GM13977 (cell line): ENCODE measurements around the gene AKT3.
"Not testable (repeated sequence)": the region's sequence is repeated elsewhere in the genome, so short reads cannot be mapped to it uniquely, and the experiment has no call there.

ENCODE experiments used
- DNase-seq: peaks from one replicate; pipeline ENCODE4 v3.0.0; 2012; ENCODE audit warnings: low spot score
- in situ Hi-C: fragments of 300-500 bp; cut with MboI; formaldehyde crosslinking; loops from one replicate; pipeline ENCODE4 v1.12.0; 2022; ENCODE audit warnings: low sequenced_read_pairs, low pct_unique_long_range_greater_than_20kb, mixed read lengths, inconsistent platforms; ENCODE audit not compliant: unreplicated experiment
- TF ChIP-seq, protein P1 (sequence below): IDR thresholded peaks from 2 replicates; pipeline ENCODE4 v1.5.1; 2012; ENCODE audit warnings: mild to moderate bottlenecking, control low read depth; ENCODE audit not compliant: insufficient read depth; ENCODE audit errors: extremely low read depth, missing control alignments

The AKT3 gene

DNA sequence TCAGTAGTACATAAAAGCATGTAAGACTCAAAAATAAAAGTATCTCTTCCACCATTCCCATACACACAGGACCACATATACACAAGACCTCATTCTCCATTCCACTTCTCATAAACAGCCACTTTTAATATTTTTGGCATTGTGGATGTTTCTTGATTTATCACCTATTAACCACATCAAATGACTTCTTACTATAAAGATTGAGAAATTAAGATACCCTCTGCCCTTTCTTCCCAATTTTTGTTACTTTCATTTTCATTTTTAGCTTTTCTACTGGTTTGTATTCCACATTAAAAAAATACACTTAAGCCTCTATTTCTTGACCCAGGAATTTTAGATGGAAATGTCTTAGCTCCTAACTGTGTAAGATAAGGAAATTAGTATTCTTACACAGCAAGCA, 22.8 kb downstream of the AKT3 start:
- TF ChIP-seq, protein P1, sequence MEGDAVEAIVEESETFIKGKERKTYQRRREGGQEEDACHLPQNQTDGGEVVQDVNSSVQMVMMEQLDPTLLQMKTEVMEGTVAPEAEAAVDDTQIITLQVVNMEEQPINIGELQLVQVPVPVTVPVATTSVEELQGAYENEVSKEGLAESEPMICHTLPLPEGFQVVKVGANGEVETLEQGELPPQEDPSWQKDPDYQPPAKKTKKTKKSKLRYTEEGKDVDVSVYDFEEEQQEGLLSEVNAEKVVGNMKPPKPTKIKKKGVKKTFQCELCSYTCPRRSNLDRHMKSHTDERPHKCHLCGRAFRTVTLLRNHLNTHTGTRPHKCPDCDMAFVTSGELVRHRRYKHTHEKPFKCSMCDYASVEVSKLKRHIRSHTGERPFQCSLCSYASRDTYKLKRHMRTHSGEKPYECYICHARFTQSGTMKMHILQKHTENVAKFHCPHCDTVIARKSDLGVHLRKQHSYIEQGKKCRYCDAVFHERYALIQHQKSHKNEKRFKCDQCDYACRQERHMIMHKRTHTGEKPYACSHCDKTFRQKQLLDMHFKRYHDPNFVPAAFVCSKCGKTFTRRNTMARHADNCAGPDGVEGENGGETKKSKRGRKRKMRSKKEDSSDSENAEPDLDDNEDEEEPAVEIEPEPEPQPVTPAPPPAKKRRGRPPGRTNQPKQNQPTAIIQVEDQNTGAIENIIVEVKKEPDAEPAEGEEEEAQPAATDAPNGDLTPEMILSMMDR = no peak
- DNase-seq = no peak
- in situ Hi-C loops = no loop called here

DNA sequence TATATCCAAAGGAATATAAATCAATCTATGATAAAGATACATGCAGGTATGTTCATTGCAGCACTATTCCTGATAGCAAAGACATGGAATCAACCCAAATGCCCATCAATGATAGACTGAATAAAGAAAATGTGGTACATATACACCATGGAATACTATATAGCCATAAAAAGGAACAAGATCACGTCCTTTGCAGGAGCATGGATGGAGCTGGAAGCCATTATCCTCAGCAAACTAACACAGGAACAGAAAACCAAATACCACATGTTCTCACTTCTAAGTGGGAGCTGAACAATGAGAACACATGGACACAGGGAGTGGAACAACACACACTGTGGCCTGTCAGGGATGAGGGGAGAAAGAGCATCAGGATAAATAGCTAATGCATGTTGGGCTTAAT, 25.1 kb downstream of the AKT3 start:
- DNase-seq, in situ Hi-C loops: not testable (repeated sequence)

DNA sequence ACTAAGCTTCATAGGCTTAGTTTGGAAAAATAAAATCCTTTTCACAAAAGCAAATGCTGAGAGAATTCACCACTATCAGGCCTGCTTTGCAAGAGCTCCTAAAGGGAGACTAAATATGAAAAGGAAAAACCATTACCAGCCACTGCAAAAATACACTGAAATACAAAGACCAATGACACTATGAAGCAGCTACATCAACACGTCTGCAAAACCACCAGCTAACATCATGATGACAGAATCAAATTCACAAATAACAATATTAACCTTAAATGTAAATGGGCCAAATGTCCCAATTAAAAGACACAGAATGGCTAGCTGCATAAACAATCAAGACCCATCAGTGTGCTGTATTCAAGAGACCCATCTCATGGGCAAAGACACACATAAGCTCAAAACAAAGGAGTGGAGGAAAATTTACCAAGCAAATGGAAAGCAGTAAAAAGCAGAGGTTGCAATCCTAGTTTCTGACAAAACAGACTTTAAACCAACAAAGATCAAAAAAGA, 28.8 kb downstream of the AKT3 start:
- DNase-seq = no peak
- in situ Hi-C loops = no loop called here
- TF ChIP-seq, protein P1 = no peak

DNA sequence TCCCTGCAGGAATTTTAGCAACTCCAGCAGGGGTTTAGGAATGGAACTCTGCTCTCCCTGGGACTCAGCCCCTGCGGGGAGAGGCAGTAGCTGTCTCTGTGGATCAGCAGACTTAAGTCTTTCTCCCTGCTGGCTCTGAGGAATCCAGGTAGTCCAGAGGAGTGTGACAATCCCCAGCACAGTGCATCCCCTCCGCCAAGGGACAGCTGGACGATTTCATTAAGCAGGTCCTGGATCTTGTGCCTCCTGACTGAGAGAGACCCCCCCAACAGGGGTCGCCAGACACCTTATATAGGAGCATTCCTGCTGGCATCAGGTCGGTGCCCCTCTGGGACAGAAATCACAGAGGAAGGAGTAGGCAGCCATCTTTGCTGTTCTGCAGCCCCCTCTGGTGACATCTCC, 30.6 kb downstream of the AKT3 start:
- TF ChIP-seq, protein P1 = no peak
- DNase-seq = no peak
- in situ Hi-C loops = no loop called here

DNA sequence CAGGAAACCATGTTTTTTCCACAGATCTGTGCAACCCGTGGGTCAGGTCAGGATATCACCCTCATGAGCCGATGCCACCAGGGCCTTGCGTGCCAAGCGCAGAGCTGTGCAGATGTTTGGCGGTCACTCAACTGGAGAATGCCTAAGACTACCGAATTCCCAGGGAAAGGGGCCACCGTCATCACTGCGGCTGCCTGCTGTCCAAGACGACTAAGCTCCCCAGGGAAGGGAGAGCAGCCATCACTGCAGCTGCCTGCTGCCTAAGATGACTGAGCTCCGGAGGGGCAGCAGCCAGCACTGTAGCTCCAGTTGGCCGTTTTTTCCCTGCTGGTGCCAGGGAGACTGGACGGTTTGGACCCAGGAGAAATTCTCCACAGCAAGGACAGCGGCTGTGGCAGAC, 31.1 kb downstream of the AKT3 start:
- TF ChIP-seq, protein P1 = no peak
- in situ Hi-C loops = no loop called here
- no peak for DNase-seq

DNA sequence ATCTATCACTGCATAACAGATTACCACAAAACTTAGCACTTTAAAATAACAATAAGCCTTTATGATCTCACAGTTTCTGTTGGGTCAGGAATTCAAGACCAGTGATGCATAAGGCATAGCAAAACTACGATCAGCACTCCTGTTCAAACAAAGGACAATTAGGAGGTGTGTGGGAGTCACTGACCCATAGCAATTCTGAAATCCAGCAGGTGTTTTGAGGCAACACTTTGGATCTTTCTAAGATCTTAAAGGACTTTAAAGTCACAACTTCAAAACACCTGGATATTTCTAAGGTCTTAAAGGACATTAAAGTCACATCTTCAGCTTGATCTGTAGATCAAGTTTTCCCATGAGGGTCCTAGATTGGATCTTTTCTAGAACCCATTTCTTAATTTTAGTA, 35.3 kb downstream of the AKT3 start:
- TF ChIP-seq, protein P1 = no peak
- DNase-seq = no peak
- in situ Hi-C loops = no loop called here

DNA sequence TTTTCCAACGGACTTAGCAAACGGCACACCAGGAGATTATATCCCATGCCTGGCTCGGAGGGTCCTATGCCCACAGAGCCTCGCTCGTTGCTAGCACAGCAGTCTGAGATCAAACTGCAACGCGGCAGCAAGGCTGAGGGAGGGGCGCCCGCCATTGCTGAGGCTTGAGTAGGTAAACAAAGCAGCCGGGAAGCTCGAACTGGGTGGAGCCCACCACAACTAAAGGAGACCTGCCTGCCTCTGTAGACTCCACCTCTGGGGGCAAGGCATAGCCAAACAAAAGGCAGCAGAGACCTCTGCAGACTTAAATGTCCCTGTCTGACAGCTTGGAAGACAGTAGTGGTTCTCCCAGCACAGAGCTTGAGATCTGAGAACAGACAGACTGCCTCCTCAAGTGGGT, 42.7 kb downstream of the AKT3 start:
- DNase-seq, in situ Hi-C loops: not testable (repeated sequence)

DNA sequence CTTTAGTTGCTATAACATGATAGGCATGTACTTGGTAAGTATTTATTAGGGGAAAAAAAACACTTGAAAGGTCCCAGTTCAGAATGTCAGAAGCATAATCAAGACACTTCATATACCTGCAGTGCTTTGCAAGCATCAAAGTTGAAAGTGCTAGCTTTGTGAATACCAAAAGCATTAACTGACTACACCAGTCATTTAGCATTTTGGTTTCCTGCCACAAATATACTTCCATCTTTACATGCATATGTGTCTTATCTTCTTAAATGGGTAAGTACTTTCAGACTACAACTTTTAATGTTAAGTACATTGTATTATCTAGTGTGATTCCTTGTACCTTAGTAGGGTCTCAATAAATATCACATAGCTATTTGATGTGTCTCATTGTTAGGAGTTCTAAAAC, 43.7 kb downstream of the AKT3 start:
- in situ Hi-C loops = no loop called here
- no peak for DNase-seq
- TF ChIP-seq, protein P1 = no peak
